Measurements from ENCODE around the gene ARPC2. TPM values are rescaled to one million over a fixed set of nuclear protein-coding genes. Genes with fewer than 3 reads are reported as not detected.

Gene ARPC2
- total RNA-seq, 1 experiment from 2014 or later = 273 TPM

DNA sequence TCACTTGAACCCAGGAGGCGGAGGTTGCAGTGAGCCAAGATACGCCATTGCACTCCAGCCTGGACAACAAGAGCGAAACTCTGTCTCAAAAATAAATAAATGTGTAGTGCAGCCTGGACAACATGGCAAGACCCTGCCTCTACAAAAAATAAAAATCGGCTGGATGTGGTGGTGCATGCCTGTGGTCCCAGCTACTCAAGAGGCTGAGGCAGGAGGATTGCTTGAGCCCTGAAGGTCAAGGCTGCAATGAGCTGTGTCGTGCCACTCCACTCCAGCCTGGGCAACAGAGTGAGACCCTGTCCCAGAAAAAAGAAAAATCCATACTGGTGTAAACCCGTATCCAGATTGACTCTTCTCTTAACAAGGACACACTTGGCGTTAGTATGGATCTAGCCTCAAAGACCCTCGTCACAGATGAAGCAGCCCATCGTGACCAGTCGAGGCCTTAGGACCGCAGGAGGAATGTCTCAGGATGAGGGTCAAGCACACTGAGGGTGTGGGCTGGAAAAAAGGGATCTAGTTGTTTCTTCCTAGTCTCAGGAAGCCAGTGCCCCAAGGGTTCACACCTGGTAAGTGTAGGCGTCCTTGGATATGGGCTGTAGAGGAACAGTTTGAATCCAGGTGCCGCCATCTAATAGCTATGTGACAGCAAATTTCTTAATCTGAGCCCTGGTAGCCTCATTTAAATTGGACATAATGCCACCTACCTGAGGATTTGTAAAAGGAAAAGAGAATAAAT, 39.8 kb downstream of the ARPC2 start:
- CTCF ChIA-PET = interaction anchor here (0.7 kb wide), 1 partner anchor 9 kb away, joined by 4 read pairs; no protein-coding TSS in a partner anchor
- H3K79me2 ChIP-seq (ENCODE audit: low read depth) = no peaks in the 10 kb centered on the region
- TF ChIP-seq, protein P1, sequence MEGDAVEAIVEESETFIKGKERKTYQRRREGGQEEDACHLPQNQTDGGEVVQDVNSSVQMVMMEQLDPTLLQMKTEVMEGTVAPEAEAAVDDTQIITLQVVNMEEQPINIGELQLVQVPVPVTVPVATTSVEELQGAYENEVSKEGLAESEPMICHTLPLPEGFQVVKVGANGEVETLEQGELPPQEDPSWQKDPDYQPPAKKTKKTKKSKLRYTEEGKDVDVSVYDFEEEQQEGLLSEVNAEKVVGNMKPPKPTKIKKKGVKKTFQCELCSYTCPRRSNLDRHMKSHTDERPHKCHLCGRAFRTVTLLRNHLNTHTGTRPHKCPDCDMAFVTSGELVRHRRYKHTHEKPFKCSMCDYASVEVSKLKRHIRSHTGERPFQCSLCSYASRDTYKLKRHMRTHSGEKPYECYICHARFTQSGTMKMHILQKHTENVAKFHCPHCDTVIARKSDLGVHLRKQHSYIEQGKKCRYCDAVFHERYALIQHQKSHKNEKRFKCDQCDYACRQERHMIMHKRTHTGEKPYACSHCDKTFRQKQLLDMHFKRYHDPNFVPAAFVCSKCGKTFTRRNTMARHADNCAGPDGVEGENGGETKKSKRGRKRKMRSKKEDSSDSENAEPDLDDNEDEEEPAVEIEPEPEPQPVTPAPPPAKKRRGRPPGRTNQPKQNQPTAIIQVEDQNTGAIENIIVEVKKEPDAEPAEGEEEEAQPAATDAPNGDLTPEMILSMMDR (conservative IDR thresholded peaks at IDR 0.05) = no peak
- TF ChIP-seq EZH2 (IDR thresholded peaks at IDR 0.05; ENCODE audit: low read depth) = no peak
- intact Hi-C loops (cut with micrococcal nuclease; ENCODE audit: unreplicated experiment) = loop anchor here (5.0 kb wide), 1 partner anchor 69 kb away; no protein-coding TSS in a partner anchor
- peaks cover 24% of the 10 kb centered on the region for H3F3A ChIP-seq (ENCODE audit: insufficient read depth, low read depth)
- no peaks in the 10 kb centered on the region for H4K20me1 ChIP-seq (ENCODE audit: insufficient read depth)
- no peaks in the 10 kb centered on the region for H3K9me2 ChIP-seq (ENCODE audit: insufficient read depth)
- H3K9me3 ChIP-seq (ENCODE audit: insufficient read depth, low read depth) = no peaks in the 10 kb centered on the region
- no peak for DNase-seq
- TSS peak; percentile 8 for BruUV-seq (replicated peaks)
- peaks cover 5% of the 10 kb centered on the region; the same call in 1 of the 2 replicates for H3K36me3 ChIP-seq (ENCODE audit: low read depth)
- POLR2A ChIA-PET (ENCODE audit: unreplicated experiment) = no interaction called here
- no peaks in the 10 kb centered on the region for H3K27me3 ChIP-seq (ENCODE audit: insufficient read depth, low read depth)
- no peak overlapping the region for H3K4me3 ChIP-seq
- H2AFZ ChIP-seq = no peak overlapping the region
- H3K4me2 ChIP-seq = no peak overlapping the region
- no peak overlapping the region for H3K27ac ChIP-seq
- no peaks in the 10 kb centered on the region for H3K4me1 ChIP-seq (replicated peaks; ENCODE audit: insufficient read depth)

DNA sequence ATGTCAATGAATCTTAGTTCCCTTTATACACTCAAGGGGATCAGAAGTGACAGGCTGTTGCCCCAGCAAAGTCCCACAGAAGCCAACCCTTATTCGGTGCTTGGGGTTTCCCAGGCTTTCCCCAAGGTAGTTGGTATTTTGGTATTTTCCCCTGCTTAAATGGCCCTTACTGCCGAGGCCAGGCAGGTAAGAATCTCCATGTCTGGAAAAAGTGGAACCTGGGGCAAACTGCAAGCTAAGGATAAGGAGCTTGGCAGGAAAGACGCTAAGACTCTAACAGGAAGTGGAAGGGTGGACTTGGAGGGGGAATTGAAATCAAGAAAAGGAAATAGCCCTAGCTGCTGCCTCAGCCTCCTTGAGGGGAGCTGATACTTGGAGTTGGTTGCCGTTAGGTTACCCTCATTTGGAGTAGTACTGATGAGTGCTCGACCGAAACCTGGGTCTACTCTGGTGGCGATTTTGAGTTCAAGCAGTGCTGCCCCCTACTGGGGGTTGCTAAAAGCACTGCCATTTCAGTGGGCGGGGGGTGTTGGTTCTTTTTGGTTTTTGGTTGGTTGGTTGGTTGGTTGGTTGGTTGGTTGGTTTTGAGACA, 40.5 kb downstream of the ARPC2 start:
- Histone ChIP-seq H4K20me1 (ENCODE audit: insufficient read depth) (no peaks in the 10 kb centered on the region), H3K9me2 (ENCODE audit: insufficient read depth) (no peaks in the 10 kb centered on the region), H3K4me1 (replicated peaks; ENCODE audit: insufficient read depth) (no peaks in the 10 kb centered on the region), H3K27me3 (ENCODE audit: insufficient read depth, low read depth) (no peaks in the 10 kb centered on the region), H3K79me2 (ENCODE audit: low read depth) (no peaks in the 10 kb centered on the region), H3K36me3 (ENCODE audit: low read depth) (no peaks in the 10 kb centered on the region; the same call in 1 of the 2 replicates), H3K27ac (no peak overlapping the region), H2AFZ (no peak overlapping the region), H3K9me3 (ENCODE audit: insufficient read depth, low read depth) (no peaks in the 10 kb centered on the region), H3F3A (ENCODE audit: insufficient read depth, low read depth) (peaks cover 23% of the 10 kb centered on the region), H3K4me2 (no peak overlapping the region), H3K4me3 (no peak overlapping the region)
- TF ChIP-seq, protein P1 (conservative IDR thresholded peaks at IDR 0.05) = peak; percentile 68
- TF ChIP-seq EZH2 (IDR thresholded peaks at IDR 0.05; ENCODE audit: low read depth) = no peak
- DNase-seq = no peak
- POLR2A ChIA-PET (ENCODE audit: unreplicated experiment) = no interaction called here
- intact Hi-C loops (cut with micrococcal nuclease; ENCODE audit: unreplicated experiment) = loop anchor here (5.0 kb wide), 1 partner anchor 70 kb away; no protein-coding TSS in a partner anchor
- CTCF ChIA-PET = no interaction called here
- BruUV-seq (replicated peaks) = no TSS peak

DNA sequence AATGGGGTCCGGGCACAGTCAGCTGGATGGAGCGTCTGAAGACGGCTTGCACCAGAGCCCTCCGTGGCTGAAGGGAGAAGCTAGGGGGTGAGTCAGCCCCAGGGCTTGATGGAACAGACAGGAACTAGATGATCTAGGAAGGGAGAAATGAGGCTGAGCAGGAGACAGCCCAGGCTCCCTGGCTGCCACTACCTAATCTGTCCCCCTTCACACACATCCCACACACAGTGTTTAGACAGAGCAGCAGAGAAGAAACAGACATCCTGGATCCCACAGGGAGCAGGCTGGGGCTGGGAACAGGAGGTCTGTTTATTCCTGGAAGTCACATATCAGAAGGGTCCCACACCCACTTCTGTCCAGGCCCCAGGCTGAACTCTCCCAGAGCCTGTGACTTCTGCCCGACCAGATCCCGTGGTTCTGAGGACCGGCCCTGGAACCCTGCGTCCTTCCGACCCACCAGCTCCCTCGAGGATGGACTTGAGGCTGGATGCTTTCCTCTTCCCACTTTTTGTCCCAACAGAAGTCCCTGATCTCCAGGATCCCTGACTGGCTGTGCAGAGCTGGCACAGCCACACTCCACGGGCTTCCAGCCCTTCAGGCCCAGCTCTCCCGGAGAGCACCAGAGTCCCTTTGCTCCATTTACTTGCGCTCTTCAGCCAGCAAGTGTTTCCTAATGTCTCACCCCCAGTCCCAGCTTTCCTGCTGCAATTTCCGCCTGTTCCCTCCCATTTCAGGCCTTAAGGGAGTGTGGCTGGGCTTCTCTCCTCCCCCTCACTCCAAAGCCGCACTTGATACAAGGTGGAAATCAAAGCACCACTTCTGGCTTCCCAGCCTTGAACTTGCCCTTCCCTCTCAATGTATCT, 42.3 kb downstream of the ARPC2 start:
- Histone ChIP-seq H3K4me3 (no peak overlapping the region), H3K36me3 (ENCODE audit: low read depth) (no peaks in the 10 kb centered on the region; the same call in 1 of the 2 replicates), H3K4me2 (no peak overlapping the region), H3K27me3 (ENCODE audit: insufficient read depth, low read depth) (no peaks in the 10 kb centered on the region), H3K79me2 (ENCODE audit: low read depth) (no peaks in the 10 kb centered on the region), H3F3A (ENCODE audit: insufficient read depth, low read depth) (peaks cover 22% of the 10 kb centered on the region), H3K9me2 (ENCODE audit: insufficient read depth) (no peaks in the 10 kb centered on the region), H3K9me3 (ENCODE audit: insufficient read depth, low read depth) (no peaks in the 10 kb centered on the region), H3K4me1 (replicated peaks; ENCODE audit: insufficient read depth) (no peaks in the 10 kb centered on the region), H3K27ac (no peak overlapping the region), H2AFZ (no peak overlapping the region), H4K20me1 (ENCODE audit: insufficient read depth) (no peaks in the 10 kb centered on the region)
- POLR2A ChIA-PET (ENCODE audit: unreplicated experiment) = no interaction called here
- intact Hi-C loops (cut with micrococcal nuclease; ENCODE audit: unreplicated experiment) = loop anchor here (5.0 kb wide), 1 partner anchor 72 kb away; no protein-coding TSS in a partner anchor
- no peak for TF ChIP-seq EZH2 (IDR thresholded peaks at IDR 0.05; ENCODE audit: low read depth)
- TF ChIP-seq, protein P1 (conservative IDR thresholded peaks at IDR 0.05) = no peak
- BruUV-seq (replicated peaks) = no TSS peak
- CTCF ChIA-PET = no interaction called here
- no peak for DNase-seq
